Renal cortex interstitium (tissue), 11 donors: ENCODE measurements around the gene PTPN18. TPM values are rescaled to one million over a fixed set of nuclear protein-coding genes. Genes with fewer than 3 reads are reported as not detected.
"Not testable (repeated sequence)": the region's sequence is repeated elsewhere in the genome, so short reads cannot be mapped to it uniquely, and the experiment has no call there.

Source experiments
- DNase-seq, 11 donors: peaks; one replicate each; pipeline ENCODE4 v3.0.0-alpha.2; 2013; ENCODE audit warnings: low read depth in 9 of 11, low spot score in 4 of 11; ENCODE audit errors: extremely low read depth in 1 of 11
- polyA plus RNA-seq, 3 donors: library from polyadenylated mRNA; unstranded; fragments of 120-200 nt; gene quantifications; one replicate each; pipeline ENCODE4 v1.2.1, GENCODE V29; 2013; ENCODE audit not compliant: insufficient read length in 3 of 3

Gene PTPN18
- polyA plus RNA-seq, 3 donors: 25.5 to 39.5 (median 30.5) TPM

- DNase-seq: peak in 1 of 11 donors; percentile 24
Observed at GRCh38 chr2:130391872-130392670, 36.2 kb downstream of the PTPN18 start.

- no peak for DNase-seq
Observed at GRCh38 chr2:130393318-130393910, 37.6 kb downstream of the PTPN18 start.

DNA sequence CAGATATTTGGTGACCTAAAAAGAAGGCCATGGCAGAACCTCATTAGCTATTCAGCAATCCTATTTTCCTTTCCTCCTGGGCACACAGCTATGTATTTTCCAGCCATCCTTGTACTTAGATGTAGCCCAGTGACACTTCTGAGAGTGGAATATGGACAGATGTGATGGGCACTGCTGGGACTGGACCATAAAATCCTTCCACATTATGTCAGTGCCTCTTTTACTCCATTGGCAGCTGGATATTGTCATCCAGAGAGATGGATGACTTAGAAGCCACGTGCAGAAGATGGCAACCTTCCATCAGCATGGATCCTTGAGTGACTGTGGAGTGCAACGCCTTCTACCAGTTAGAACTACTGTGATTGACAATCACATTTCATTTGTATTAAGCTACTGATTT is 50.4 kb downstream of the PTPN18 start:
- DNase-seq: not testable (repeated sequence)

DNA sequence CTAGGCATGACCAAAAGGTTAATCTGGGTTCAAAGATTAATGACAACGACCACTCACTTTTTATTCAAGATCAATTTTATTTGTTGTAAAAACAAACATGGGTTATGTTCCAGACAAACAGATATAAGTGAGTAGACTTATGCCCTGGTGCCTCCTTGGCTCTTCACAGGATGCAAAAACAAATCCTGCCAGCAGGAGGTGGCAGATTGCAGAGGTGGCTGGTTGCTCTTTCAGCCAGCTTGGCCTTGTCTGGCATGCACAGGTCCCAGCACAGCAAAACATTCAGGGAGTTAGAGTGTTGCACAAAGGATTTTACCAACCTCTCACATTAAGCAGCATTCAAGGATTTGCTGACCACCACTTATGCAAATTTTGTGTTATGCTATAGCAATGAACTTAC is 60.8 kb downstream of the PTPN18 start:
- DNase-seq: not testable (repeated sequence)

DNA sequence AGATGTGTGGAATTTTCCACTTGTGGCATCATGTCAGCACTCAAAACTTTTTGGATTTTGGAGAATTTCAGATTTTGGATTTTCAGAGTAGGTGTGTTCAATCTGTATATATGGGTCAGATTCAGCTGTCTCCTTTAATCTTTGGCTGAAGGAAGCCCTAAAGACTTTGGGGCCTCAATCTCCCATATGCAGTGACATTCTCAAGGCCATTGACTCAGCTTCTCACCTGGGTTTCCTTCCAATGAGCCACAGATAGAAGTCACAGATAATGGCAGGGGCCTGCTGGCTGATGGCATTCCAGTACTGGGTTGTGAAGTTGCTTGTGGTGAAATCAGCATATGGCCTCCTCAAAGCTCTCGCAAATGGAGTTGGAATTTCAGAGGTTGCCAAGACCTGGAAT is 63.0 kb downstream of the PTPN18 start:
- not testable (repeated sequence) for DNase-seq

Other genes with a start within 250 kb of the PTPN18 start
- gene POTEF, start 226.8 kb upstream of the PTPN18 start, polyA plus RNA-seq: under 1 TPM in 2 of 3 donors, not detected in 1; 0.06 to 0.07 TPM
- gene CCDC74B, start 210.9 kb upstream of the PTPN18 start, polyA plus RNA-seq: 10 to 100 TPM; 14.1 to 17.4 (median 14.9) TPM
- 10 to 100 TPM; 63.9 to 77.3 (median 67.0) TPM for gene SMPD4, start 174.5 kb upstream of the PTPN18 start, polyA plus RNA-seq
- 100 to 1,000 TPM in 2 of 3 donors, 10 to 100 TPM in 1; 64.8 to 166 (median 158) TPM for gene MZT2B, start 173.8 kb upstream of the PTPN18 start, polyA plus RNA-seq
- gene TUBA3E, start 157.6 kb upstream of the PTPN18 start, polyA plus RNA-seq: not detected
- 10 to 100 TPM; 35.1 to 40.2 (median 38.4) TPM for gene IMP4, start 13.2 kb upstream of the PTPN18 start, polyA plus RNA-seq
- gene POTEI, start 153.3 kb downstream of the PTPN18 start, polyA plus RNA-seq: under 1 TPM; 0.11 to 0.19 (median 0.17) TPM
- gene CFC1B, start 165.2 kb downstream of the PTPN18 start, polyA plus RNA-seq: not detected
- not detected for gene CFC1, start 243.5 kb downstream of the PTPN18 start, polyA plus RNA-seq